GM18868 (cell line): ENCODE measurements around the gene GAS7.
A peak's percentile ranks its signal among the peaks of the same experiment; 100 is the strongest.

ENCODE experiments used
- ATAC-seq: cut with Tn5 transposase; IDR thresholded peaks from one replicate; pipeline ENCODE4 v1.9.1; 2021; ENCODE audit warnings: mild to moderate bottlenecking, moderate library complexity; ENCODE audit not compliant: unreplicated experiment

The GAS7 gene

DNA sequence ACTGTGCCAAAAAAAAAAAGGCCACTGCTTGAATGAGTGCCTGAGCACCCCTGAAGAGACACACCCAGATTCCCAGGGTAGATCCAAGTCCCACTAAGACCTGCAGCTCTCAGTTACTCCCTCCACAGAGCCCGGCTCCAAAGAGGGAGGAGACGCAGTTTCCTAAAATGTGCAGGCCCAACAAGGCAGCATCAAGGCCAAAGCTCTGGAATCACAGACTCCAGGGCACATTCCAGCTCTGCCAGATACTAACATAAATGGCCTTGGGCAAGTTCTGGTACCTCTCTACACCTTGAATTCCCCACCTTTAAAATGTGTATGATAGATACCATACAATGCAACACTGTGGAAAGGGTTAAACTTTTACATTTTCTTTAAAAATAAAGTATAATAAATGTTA is 57.0 kb downstream of the GAS7 start:
- no peak for ATAC-seq

GRCh38 chr17:10139577-10139976 is 58.8 kb downstream of the GAS7 start:
- ATAC-seq: no peak

GRCh38 chr17:10136258-10136981 is 62.0 kb downstream of the GAS7 start:
- ATAC-seq: no peak

GRCh38 chr17:10135539-10136257 is 62.7 kb downstream of the GAS7 start:
- no peak for ATAC-seq

DNA sequence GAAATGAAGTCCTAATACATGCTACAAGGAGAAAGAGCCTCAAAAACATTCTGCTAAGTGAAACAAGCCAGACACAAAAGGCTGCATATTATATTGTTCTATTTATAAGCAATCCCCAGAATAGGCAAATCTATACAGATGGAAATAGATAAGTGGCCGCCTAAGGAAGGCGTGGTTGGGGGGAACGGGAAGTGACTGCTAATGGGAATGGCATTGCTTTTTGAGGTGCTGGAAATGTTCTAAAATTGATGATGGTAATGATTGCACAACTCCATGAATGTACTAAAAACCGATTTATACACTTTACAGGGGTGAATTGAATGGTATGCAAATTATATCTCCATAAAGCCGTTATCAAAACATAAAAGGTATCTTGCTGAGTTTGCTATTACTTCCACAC is 67.7 kb downstream of the GAS7 start:
- ATAC-seq: no peak

DNA sequence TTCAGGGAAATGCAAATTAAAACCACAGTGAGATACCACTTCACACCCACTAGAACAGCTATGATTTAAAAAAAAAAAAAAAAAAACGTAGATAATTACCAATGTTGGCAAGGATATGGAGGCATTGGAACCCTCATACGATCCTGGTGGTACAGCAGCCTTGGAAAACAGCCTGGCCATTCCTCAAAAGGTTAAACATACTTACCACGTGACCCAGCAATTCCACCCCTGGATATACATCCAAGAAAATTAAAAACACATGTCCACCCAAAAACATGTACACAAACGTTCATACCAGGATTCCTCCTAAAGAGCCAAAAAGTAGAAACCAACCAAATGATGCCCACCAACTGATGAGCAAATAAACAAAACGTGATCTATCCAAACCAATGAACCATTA is 68.1 kb downstream of the GAS7 start:
- ATAC-seq: no peak

- no peak for ATAC-seq
These were observed 70.5 kb downstream of the GAS7 start for GRCh38 chr17:10127819-10128425.

GRCh38 chr17:10126616-10127501 is 71.5 kb downstream of the GAS7 start:
- ATAC-seq: no peak

- no peak for ATAC-seq
These were observed 72.2 kb downstream of the GAS7 start for GRCh38 chr17:10126276-10126615.

DNA sequence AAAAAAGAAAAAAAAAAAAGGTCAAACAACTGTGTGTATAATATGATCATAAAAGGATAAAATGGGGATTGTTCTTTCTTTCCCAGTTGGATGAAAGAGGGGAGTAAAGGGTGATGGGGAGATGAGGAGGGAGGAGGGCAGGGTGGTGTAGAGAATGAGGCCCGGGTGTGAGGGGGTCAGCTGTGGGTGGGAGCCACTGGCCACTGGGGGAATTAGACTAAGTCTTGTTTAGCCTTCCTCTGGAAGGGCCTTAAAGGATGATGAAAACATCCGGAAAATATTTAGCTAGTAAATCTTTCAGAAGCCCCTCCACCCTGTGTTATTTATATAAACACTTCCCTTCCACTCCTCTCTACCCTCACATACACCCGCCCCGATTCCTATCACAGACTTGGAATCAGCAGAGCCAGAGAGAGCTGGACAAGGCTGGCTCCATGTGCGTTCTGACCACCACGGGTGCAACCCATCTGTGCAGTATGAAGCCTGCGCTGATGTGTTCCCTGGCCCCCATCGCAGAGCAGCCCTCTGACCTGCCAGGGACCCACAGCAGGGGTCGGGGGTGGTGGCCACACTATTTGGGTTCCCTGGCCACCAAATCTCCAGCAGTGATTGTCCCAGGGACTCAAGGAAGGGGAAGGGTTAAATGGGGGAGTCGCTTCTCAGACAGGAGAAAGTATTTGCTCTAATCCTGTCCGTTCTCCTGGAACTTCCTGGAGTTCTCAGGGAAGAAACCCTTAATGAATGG is 72.7 kb downstream of the GAS7 start:
- ATAC-seq: no peak

- no peak for ATAC-seq
These were observed 75.3 kb downstream of the GAS7 start for GRCh38 chr17:10123093-10123492.

- no peak for ATAC-seq
These were observed 76.3 kb downstream of the GAS7 start for GRCh38 chr17:10121971-10122707.

DNA sequence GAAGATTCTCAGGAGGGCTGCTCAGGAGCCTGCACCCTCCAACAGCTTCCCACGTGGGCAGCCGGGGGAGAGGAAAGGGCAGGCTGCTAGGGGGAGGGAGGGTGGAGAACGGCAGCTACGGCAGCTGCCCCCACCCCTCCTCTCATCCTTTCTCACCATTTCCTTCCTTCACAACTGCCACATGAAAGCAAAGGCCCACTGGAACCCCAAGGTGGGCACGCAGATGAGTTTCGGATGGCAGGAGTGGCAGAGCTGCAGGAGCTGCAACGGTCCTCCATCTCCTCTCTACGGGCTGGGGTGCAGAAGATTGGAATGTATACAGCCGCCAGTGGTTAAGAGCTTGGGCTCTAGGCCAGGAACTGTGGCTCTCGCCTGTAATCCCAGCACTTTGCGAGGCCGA is 77.7 kb downstream of the GAS7 start:
- ATAC-seq: no peak

- ATAC-seq: no peak
These were observed 78.3 kb downstream of the GAS7 start for GRCh38 chr17:10120109-10120485.

- no peak for ATAC-seq
These were observed 79.0 kb downstream of the GAS7 start for GRCh38 chr17:10119203-10120108.

DNA sequence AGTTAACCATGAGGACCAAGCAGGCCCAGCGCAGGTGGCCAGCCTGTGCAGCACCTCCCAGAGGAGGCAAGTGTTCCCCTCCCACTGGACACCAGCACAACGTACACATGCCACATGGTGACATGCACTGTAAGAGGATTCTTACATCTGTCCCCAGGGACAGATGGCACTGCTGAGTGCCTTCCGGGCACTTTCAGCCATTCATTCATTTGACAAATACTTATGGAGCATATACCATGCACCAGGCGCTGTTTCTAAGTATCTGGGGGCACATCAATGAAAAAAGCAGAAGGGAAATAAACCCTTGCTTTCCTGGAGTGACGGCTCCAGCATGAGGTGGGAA is 79.6 kb downstream of the GAS7 start:
- ATAC-seq: no peak

GRCh38 chr17:10117581-10118001 is 80.8 kb downstream of the GAS7 start:
- ATAC-seq: peak; percentile 25

- no peak for ATAC-seq
These were observed 81.5 kb downstream of the GAS7 start for GRCh38 chr17:10116753-10117420.
